ENCODE results near the gene MAU2. TPM values are rescaled to one million over a fixed set of nuclear protein-coding genes. Genes with fewer than 3 reads are reported as not detected.

Gene MAU2
- total and polyA plus RNA-seq, 2 of the 13 experiments (the other 11 are each of a cell fraction or from before 2014, with no cell fraction given) = 16.8 to 33.8 TPM

DNA sequence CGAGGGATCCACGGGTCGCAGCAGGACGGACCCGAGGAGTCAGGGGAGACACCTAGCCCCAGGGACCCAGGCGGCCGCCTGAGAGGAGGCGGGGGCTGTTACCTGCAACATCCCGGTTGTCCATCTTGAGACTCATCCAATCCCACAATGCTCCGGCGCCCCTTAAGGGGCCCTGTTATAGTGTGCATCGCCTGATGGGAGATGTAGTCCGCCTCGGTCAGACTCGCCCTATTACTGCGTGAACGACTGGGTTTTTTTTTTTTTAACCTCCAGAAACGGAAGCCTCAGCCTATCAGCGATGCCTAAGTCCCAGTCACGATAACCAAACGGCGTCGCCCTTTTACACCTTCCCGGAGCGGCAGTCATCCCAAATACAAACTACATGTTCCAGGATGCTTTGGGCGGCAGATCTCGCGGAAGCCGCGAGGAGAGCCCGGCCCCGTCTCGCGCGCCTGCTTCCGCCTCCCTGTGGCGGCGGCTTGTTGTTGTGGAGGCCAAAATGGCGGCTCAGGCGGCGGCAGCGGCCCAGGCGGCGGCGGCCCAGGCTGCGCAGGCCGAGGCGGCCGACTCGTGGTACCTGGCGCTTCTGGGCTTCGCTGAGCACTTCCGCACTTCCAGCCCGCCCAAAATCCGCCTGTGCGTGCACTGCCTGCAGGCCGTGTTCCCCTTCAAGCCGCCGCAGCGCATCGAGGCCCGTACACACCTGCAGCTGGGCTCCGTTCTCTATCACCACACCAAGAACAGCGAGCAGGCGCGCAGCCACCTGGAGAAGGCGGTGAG, at the start of gene MAU2, which contains the start of gene SUGP1 (continued):
- TF ChIP-seq ZHX2 (IDR thresholded peaks at IDR 0.05; ENCODE audit: low read depth) = peak; percentile 75
- no peak for TF ChIP-seq ZHX2 (CRISPR knock-in tag; IDR thresholded peaks at IDR 0.05; ENCODE audit: borderline replicate concordance)
- TF ChIP-seq ZBTB20 (CRISPR knock-in tag; IDR thresholded peaks at IDR 0.05; ENCODE audit: borderline replicate concordance, low read depth) = 0 out of 2 replicates have a peak, but pooled peaks have one; percentile 28
- peak; percentile 42; the same call in 1 of the 2 replicates for TF ChIP-seq ETV6 (CRISPR knock-in tag; conservative IDR thresholded peaks at IDR 0.05)
- no peak for TF ChIP-seq XRCC5 (optimal IDR thresholded peaks at IDR 0.05; ENCODE audit: low read length)
- peak; percentile 56; the same call in 1 of the 2 replicates for TF ChIP-seq SIN3B (IDR thresholded peaks at IDR 0.05; ENCODE audit: low read length)
- TF ChIP-seq ADNP (CRISPR knock-in tag; IDR thresholded peaks at IDR 0.05) = no peak
- no peak; the same call in 1 of the 2 replicates for TF ChIP-seq FOXJ3 (CRISPR knock-in tag; IDR thresholded peaks at IDR 0.05; ENCODE audit: borderline replicate concordance)
- 0 out of 2 replicates have a peak, but pooled peaks have one; percentile 47 for TF ChIP-seq ZNF275 (CRISPR knock-in tag; IDR thresholded peaks at IDR 0.05; ENCODE audit: borderline replicate concordance)
- no peak for TF ChIP-seq ATRX (CRISPR knock-in tag; IDR thresholded peaks at IDR 0.05; ENCODE audit: borderline replicate concordance)
- peak; percentile 75; the same call in 1 of the 2 replicates for TF ChIP-seq NFKB2 (CRISPR knock-in tag; IDR thresholded peaks at IDR 0.05; ENCODE audit: borderline replicate concordance)
- TF ChIP-seq FOXA3 (CRISPR knock-in tag; IDR thresholded peaks at IDR 0.05) = peak; percentile 12
- TF ChIP-seq XBP1 (CRISPR knock-in tag; IDR thresholded peaks at IDR 0.05) = no peak
- no peak for TF ChIP-seq ZNF510 (CRISPR knock-in tag; IDR thresholded peaks at IDR 0.05; ENCODE audit: low read depth)
- peak; percentile 93 for TF ChIP-seq ELF3 (CRISPR knock-in tag; IDR thresholded peaks at IDR 0.05)
- peak; percentile 66; the same call in 1 of the 2 replicates for TF ChIP-seq ZNF788 (CRISPR knock-in tag; IDR thresholded peaks at IDR 0.05; ENCODE audit: borderline replicate concordance)
- TF ChIP-seq ZNF775 (CRISPR knock-in tag; IDR thresholded peaks at IDR 0.05; ENCODE audit: borderline replicate concordance) = no peak
- TF ChIP-seq HDAC2 (CRISPR knock-in tag; IDR thresholded peaks at IDR 0.05) = no peak
- 0 out of 2 replicates have a peak, but pooled peaks have one; percentile 34 for TF ChIP-seq ZNF589 (CRISPR knock-in tag; conservative IDR thresholded peaks at IDR 0.05)
- no peak for TF ChIP-seq ZFP37 (CRISPR knock-in tag; IDR thresholded peaks at IDR 0.05; ENCODE audit: borderline replicate concordance)
- TF ChIP-seq CBFB (CRISPR knock-in tag; IDR thresholded peaks at IDR 0.05) = no peak; the same call in 1 of the 2 replicates
- no peak for TF ChIP-seq ZSCAN12 (CRISPR knock-in tag; IDR thresholded peaks at IDR 0.05)
- TF ChIP-seq ZNF558 (CRISPR knock-in tag; IDR thresholded peaks at IDR 0.05; ENCODE audit: borderline replicate concordance) = 0 out of 2 replicates have a peak, but pooled peaks have one; percentile 91
- no peak for TF ChIP-seq ZNF205 (CRISPR knock-in tag; IDR thresholded peaks at IDR 0.05)

All from HepG2 (cell line).